Hepatic stellate cell (primary cell): Measurements from ENCODE around the gene SNTA1.
"Not testable (repeated sequence)": the region's sequence is repeated elsewhere in the genome, so short reads cannot be mapped to it uniquely, and the experiment has no call there.

Experiments
- DNase-seq: peaks from one replicate; pipeline ENCODE4 v3.0.0; 2011; ENCODE audit warnings: low spot score

Gene SNTA1

DNA sequence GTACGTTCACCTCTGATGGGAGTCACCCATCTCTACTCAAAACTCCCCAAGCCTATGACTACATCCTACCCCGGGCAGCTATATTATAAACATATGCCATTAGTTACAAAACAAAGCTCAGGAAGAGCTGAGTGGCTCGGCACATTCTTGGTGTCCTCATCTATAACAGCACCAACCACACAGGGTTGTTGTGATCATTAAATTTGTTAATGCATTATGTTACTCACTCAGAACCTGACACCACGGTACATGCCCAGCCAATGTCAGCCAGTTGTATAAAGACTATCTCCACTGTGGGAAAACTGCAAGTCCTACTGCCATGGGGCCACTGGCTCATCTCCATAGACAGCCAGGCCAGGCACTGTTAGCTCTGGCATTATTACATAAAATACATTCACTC lies 50.0 kb downstream of the SNTA1 start:
- no peak for DNase-seq

- peak; percentile 57 for DNase-seq
Observed at GRCh38 chr20:33391722-33392415, 51.7 kb downstream of the SNTA1 start.

- not testable (repeated sequence) for DNase-seq
Observed at GRCh38 chr20:33389326-33389725, 54.2 kb downstream of the SNTA1 start.

DNA sequence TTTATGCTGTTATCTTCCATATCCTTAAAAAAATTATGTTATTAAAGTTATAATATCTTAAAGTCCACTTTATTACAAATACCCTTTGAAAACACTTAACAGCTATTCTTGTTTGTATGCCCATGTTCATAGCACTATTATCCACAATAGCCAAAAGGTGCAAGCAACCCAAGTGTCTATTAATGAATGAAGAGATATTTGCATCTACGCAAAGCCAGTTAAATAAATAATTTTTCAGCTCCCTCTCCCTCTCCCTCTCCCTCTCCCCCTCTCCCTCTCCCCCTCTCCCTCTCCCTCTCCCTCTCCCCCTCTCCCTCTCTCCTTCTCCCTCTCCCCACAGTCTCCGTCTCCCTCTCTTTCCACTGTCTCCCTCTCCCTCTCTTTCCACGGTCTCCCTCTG lies 55.3 kb downstream of the SNTA1 start:
- no peak for DNase-seq

- no peak for DNase-seq
Observed at GRCh38 chr20:33387177-33387576, 56.4 kb downstream of the SNTA1 start.

DNA sequence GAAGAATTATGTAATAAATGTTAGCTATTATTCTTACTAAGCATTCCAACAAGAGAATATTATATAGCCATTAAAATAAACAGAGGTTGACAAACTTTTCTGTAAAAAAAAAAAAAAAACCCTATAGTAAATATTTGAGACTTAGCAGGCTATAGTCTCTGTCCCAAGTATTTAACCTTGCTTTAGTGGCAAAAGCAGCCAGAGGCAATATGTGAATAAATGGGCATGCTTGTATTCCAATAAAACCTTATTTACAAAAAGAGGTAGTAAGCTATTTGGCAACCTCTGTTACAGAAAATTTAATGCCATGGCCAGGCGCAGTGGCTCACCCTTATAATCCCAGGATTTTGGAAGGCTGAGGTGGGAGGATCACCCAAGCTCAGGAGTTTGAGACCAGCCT lies 56.9 kb downstream of the SNTA1 start:
- DNase-seq: no peak

DNA sequence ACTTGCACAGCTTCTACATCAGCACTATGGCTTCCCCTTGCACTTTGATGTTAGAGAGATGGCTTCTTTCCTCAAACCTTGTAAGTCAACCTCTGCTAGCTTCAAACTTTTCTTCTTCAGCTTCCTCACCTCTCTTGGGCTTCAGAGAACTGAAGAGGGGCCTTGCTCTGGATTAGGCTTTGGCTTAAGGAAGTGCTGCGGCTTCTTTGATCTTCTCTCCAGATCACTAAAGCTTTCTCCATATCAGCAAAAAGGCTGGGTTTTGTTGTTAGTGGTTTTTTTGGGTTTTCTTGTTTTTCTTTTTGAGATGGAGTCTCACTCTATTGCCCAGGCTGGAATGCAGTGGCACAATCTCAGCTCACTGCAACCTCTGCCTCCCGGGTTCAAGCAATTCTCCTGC lies 66.2 kb downstream of the SNTA1 start:
- no peak for DNase-seq

DNA sequence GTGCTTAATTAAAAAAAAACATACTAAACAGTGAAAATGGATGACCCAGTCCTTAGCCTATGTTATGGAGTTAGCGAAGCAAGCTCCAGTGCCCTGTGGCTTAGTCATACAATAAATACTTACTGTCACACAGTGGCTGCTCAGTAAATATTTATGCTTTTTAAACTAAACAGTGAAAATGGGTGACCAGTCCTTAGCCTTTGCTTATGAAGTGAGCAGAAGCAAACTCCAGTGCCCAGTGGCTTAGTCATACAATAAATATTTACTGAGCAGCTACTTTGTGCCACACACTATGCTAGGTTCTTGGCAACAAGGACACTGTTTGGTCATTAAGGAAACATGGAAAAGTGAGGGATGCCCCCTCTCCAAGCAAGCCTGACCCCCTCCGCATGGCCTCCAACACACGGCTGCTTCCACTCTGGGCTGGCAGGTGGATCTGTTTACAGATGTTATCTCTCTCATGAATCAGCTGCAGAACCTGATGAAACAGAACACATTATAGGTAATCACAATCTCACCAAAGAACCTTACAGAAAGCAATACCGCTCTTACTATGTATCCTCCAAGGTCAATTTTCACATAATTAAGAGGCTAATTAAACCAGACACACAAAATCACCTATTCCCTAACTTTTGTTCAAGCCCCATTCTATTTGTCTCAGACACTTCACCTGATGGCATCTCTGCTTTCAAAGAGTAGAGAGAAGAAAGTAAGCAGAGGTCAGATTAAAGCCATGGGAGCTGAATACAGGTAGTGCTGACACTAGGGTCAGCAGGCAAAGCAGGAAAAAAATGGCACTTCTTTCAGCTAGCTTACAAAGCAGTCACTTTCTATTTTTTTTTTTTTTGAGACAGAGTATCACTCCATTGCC lies 69.6 kb downstream of the SNTA1 start:
- DNase-seq: peak; percentile 48

- DNase-seq: no peak
Observed at GRCh38 chr20:33372993-33373441, 70.5 kb downstream of the SNTA1 start.

DNA sequence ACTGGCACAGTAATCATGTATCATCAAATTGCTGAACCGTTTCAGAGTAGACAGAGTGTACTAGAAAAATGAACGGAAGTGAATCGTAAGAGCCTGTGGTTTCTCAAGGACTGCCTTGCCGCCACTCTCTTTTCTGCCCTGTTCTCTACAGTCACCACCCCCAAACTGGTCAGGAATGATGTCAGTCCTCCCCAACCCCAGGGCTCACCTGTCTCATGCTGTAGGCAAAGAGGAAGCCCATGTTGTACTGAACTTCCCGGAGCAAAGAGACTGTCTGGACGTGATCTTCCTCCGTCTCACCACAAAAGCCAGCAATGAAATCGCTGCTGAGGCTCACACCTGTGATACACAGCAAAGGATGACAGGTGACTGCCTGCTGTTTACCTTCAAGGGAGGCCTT lies 73.3 kb downstream of the SNTA1 start:
- DNase-seq: no peak

DNA sequence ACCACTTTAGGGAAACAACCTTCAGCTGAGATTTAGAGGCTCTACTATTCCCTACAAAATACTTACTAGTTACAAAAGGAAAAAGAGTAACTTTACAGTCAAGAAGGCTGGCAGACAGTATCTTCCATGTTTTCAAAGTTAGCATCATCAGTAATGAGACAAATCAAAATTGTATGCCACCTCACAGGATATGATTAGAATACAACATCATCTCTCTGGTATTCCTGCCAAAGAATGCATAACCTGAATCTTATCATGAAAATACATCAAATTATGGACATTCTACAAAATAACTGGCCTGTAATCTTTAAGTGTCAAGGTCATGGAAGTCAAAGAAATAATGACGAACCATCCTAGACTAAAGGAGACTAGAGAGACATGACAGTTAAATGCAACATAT lies 80.7 kb downstream of the SNTA1 start:
- no peak for DNase-seq

DNA sequence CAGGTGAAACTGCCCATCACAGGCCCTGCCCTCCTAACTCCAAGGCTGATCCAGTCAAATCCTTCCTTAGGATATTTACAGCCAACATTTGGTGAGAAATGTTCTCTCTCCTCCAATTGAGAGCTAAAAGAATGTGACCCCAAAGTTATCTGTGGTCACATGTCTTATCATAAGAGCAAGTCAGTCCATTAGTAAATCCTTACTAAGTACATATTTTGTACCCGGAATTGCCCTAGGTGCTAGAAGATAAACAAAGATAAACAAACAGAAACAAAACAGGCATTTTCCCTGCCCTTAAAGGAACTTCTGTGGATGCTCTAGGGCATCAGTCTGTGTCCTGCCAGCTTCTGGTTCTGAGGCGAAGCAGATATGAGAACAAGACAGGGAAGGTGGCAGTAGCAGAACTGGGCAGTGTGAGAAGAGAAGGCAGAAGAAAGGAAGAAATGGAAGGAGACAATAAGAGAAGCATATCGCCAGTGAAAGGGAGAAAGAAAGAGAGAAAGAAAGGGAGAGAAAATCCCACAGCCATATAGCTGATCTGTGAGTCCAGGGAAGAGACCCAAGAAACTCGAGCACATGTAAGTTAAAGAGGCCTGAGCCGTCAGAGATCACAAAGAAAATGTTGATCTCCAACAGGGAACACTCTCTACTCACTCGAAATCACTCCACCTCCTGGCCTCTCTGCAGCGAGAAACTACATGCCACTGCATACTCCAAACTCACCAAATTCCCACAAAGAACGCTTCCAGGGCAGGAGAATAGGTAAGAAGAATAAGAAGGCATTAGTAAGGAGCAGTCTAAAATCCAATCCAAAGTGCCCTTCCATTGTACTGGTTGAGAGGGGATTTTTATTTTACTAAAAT lies 83.9 kb downstream of the SNTA1 start:
- no peak for DNase-seq
